ENCODE results near the gene MGMT. TPM values are rescaled to one million over a fixed set of nuclear protein-coding genes. Genes with fewer than 3 reads are reported as not detected.

MGMT gene
- polyA plus RNA-seq, 1 of the 3 experiments (the other 2 are of a cell fraction), result 10.8 TPM

- POLR2A ChIA-PET, result no interaction called here
- no peaks in the 10 kb centered on the region for H3K36me3 ChIP-seq (replicated peaks in 1 of 2; ENCODE audit: control insufficient read depth in 1 of 2, insufficient read depth in 2 of 2, low read length in 1 of 2)
- H3K9ac ChIP-seq, result no peak overlapping the region
- WGBS (ENCODE audit: low lambda C conversion rate), result 63% methylated on average over 3 of the region's 3 CpGs
- DNase-seq, result no peak
- no peak overlapping the region for H3K27ac ChIP-seq (ENCODE audit: low read depth in 2 of 2, low read length in 1 of 2)
- no peaks in the 10 kb centered on the region for H3K79me2 ChIP-seq (ENCODE audit: insufficient read depth)
- H3F3A ChIP-seq (replicated peaks; ENCODE audit: insufficient read depth), result no peaks in the 10 kb centered on the region
- CTCF ChIA-PET, result no interaction called here
- no peaks in the 10 kb centered on the region for H4K20me1 ChIP-seq (ENCODE audit: insufficient read depth)
- H3K4me1 ChIP-seq (ENCODE audit: control insufficient read depth in 1 of 2, insufficient read depth in 2 of 2, low read depth in 1 of 2, low read length in 1 of 2), result peaks cover 0 to under 1% of the 10 kb centered on the region in 2 experiments; a peak in 2 of 4 replicates
- H3K4me3 ChIP-seq (ENCODE audit: low read depth in 2 of 2, low read length in 1 of 2), result no peak overlapping the region
- no peaks in the 10 kb centered on the region for H3K27me3 ChIP-seq (ENCODE audit: insufficient read depth)
- H3K9me3 ChIP-seq, result no peaks in the 10 kb centered on the region
- no peak overlapping the region for H2AFZ ChIP-seq (ENCODE audit: low read depth)
- TF ChIP-seq FOSL2 (IDR thresholded peaks at IDR 0.05; ENCODE audit: borderline replicate concordance, low read depth) (no peak), GATA2 (CRISPR knock-in tag; IDR thresholded peaks at IDR 0.05) (no peak), PBX3 (IDR thresholded peaks at IDR 0.05) (no peak), ELF1 (IDR thresholded peaks at IDR 0.05) (no peak), RFX5 (IDR thresholded peaks at IDR 0.05; ENCODE audit: low read length) (no peak), SIN3A (IDR thresholded peaks at IDR 0.05; ENCODE audit: borderline replicate concordance, low read depth, low read length) (no peak), RXRA (IDR thresholded peaks at IDR 0.05; ENCODE audit: borderline replicate concordance, low read depth) (no peak), POLR2AphosphoS5 (IDR thresholded peaks at IDR 0.05; ENCODE audit: low read depth, low read length) (no peak), TEAD4 (IDR thresholded peaks at IDR 0.05; ENCODE audit: borderline replicate concordance, insufficient read depth) (no peak), CTCF (IDR thresholded peaks at IDR 0.05) (no peak), IRF3 (IDR thresholded peaks at IDR 0.05; ENCODE audit: low read depth, low read length) (no peak), JUND (IDR thresholded peaks at IDR 0.05) (no peak), FOXJ3 (CRISPR knock-in tag; IDR thresholded peaks at IDR 0.05) (no peak), REST (IDR thresholded peaks at IDR 0.05; ENCODE audit: low read depth, low read length) (no peak), EP300 (IDR thresholded peaks at IDR 0.05; ENCODE audit: borderline replicate concordance in 1 of 2, low read depth in 1 of 2, low read length in 1 of 2) (no peak)
- no peaks in the 10 kb centered on the region for H3K9me2 ChIP-seq
- H3K4me2 ChIP-seq, result no peak overlapping the region
Observed at GRCh38 chr10:129617768-129618167, 150.7 kb downstream of the MGMT start.

Measured in SK-N-SH (cell line).